ENCODE data around the gene ULK3. TPM values are rescaled to one million over a fixed set of nuclear protein-coding genes. Genes with fewer than 3 reads are reported as not detected.

Gene ULK3
- total and polyA plus RNA-seq, 9 donors: 17.4 to 45.7 (median 25.9) TPM

DNA sequence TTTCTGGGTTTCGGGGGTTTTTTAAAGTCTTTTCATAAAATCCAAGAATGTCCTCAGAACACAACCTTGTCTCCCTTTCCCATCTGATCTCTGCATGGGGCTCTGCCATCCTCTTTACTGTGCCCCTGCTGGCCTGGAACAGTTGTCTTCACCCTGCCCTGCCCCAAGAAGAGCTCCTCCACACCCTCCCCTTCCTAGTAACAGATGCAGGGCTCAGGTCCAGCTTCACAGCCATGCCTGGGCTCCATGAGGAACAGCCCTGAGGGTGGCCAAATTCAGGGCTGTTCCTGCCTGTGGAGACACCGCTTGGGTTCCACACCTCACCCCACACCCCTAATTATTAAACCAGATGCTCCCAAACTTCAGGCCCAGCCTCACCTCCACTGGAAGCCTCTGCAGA lies 12.9 kb upstream of the ULK3 start:
- no peaks in the 10 kb centered on the region for H3K27me3 ChIP-seq
- no peak for DNase-seq
- intact Hi-C loops (cut with DNase I): no loop called here
- 95 to 97% (median 96%) methylated on average over 2 of the region's 2 CpGs for WGBS, 3 donors
- no peak overlapping the region for H3K4me3 ChIP-seq
- no peak overlapping the region for H3K27ac ChIP-seq
- no peaks in the 10 kb centered on the region for H3K9me3 ChIP-seq
- no peaks in the 10 kb centered on the region for H3K4me1 ChIP-seq (ENCODE audit: insufficient read depth)
- no peak for TF ChIP-seq EP300 (IDR thresholded peaks at IDR 0.05)
- TF ChIP-seq POLR2A (IDR thresholded peaks at IDR 0.05): no peak
- TF ChIP-seq, protein P1, sequence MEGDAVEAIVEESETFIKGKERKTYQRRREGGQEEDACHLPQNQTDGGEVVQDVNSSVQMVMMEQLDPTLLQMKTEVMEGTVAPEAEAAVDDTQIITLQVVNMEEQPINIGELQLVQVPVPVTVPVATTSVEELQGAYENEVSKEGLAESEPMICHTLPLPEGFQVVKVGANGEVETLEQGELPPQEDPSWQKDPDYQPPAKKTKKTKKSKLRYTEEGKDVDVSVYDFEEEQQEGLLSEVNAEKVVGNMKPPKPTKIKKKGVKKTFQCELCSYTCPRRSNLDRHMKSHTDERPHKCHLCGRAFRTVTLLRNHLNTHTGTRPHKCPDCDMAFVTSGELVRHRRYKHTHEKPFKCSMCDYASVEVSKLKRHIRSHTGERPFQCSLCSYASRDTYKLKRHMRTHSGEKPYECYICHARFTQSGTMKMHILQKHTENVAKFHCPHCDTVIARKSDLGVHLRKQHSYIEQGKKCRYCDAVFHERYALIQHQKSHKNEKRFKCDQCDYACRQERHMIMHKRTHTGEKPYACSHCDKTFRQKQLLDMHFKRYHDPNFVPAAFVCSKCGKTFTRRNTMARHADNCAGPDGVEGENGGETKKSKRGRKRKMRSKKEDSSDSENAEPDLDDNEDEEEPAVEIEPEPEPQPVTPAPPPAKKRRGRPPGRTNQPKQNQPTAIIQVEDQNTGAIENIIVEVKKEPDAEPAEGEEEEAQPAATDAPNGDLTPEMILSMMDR (IDR thresholded peaks at IDR 0.05): no peak
- no peaks in the 10 kb centered on the region for H3K36me3 ChIP-seq

GRCh38 chr15:74854453-74855022 lies 11.6 kb upstream of the ULK3 start:
- no peak overlapping the region for H3K27ac ChIP-seq
- H3K27me3 ChIP-seq: no peaks in the 10 kb centered on the region
- intact Hi-C loops (cut with DNase I): no loop called here
- no peak for DNase-seq
- no peak overlapping the region for H3K4me3 ChIP-seq
- H3K36me3 ChIP-seq: no peaks in the 10 kb centered on the region
- no peaks in the 10 kb centered on the region for H3K4me1 ChIP-seq (ENCODE audit: insufficient read depth)
- TF ChIP-seq, protein P1 (IDR thresholded peaks at IDR 0.05): no peak
- H3K9me3 ChIP-seq: no peaks in the 10 kb centered on the region
- 93 to 96% (median 94%) methylated on average over 13 of the region's 13 CpGs for WGBS, 3 donors

DNA sequence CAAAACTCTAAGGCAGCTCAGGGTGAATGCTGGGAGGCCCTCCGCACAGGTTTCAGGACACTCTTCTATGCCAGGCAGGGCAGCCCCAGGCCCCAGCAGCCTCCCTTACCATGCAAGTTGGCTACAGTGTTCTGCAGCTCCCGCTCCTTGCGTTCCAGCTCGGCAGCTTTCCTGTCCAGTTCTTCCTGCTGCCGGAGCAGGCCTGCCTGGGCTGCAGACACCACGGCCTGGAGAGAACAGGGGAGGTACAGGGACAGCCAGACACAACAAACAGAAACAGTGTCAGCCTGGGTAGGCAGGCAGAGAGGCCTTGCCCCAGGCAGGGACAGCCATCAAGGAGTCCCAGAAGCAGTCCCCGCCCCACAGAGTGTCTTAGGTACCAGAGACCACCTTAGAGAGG lies 9.0 kb upstream of the ULK3 start:
- DNase-seq: no peak
- TF ChIP-seq EP300 (IDR thresholded peaks at IDR 0.05): no peak
- no peak for TF ChIP-seq POLR2A (IDR thresholded peaks at IDR 0.05)
- TF ChIP-seq, protein P1 (IDR thresholded peaks at IDR 0.05): no peak
- Histone ChIP-seq H3K4me1 (ENCODE audit: insufficient read depth) (no peaks in the 10 kb centered on the region), H3K9me3 (no peaks in the 10 kb centered on the region), H3K27me3 (no peaks in the 10 kb centered on the region), H3K27ac (no peak overlapping the region), H3K36me3 (no peaks in the 10 kb centered on the region), H3K4me3 (no peak overlapping the region)
- intact Hi-C loops (cut with DNase I): no loop called here
- WGBS, 3 donors: 87 to 94% (median 89%) methylated on average over 7 of the region's 7 CpGs

GRCh38 chr15:74850393-74850792 lies 7.4 kb upstream of the ULK3 start:
- Histone ChIP-seq H3K4me1 (ENCODE audit: insufficient read depth) (no peaks in the 10 kb centered on the region), H3K4me3 (no peak overlapping the region), H3K36me3 (no peaks in the 10 kb centered on the region), H3K27me3 (no peaks in the 10 kb centered on the region), H3K27ac (no peak overlapping the region), H3K9me3 (no peaks in the 10 kb centered on the region)
- DNase-seq: no peak
- WGBS, 3 donors: 88 to 97% (median 97%) methylated on average over 4 of the region's 4 CpGs
- TF ChIP-seq EP300 (IDR thresholded peaks at IDR 0.05) (no peak), POLR2A (IDR thresholded peaks at IDR 0.05) (no peak)
- TF ChIP-seq, protein P1 (IDR thresholded peaks at IDR 0.05): no peak
- intact Hi-C loops (cut with DNase I): no loop called here
